H1 (cell line): ENCODE data around the gene ASPRV1. TPM values are rescaled to one million over a fixed set of nuclear protein-coding genes. Genes with fewer than 3 reads are reported as not detected.

Experiments
- polyA plus RNA-seq, 7 experiments: library from polyadenylated mRNA; depleted of rRNA in 3 of 7; stranded (reverse) in 5 of 7; unstranded in 2 of 7; fragments of >200 nt in 5 of 7; fragments of 200-250 nt in 2 of 7; gene quantifications; 1 replicate in 5 of 7; 2 replicates in 1 of 7; 4 replicates in 1 of 7; pipeline versions ENCODE4 v1.2.1 to v1.2.3, GENCODE V29; 2011 to 2013; ENCODE audit warnings: missing spikeins in 2 of 7, mixed read lengths in 2 of 7
- total RNA-seq: library from RNA; stranded (reverse); fragmentation: NEBNext Ultra II Directional; extraction: Animal tissue kit (Norgen Biotek cat#: 25700); gene quantifications from 2 replicates; pipeline ENCODE4 v1.2.1, GENCODE V29; 2021

ASPRV1 gene
- total and polyA plus RNA-seq, 2 of the 8 experiments (the other 6 are each of a cell fraction or from before 2014, with no cell fraction given), result 0.59 to 0.95 TPM

Other genes starting within 250 kb of the ASPRV1 start
- 16.9 and 17.6 TPM in 2 replicates for gene ANXA4, start 219.5 kb downstream of the ASPRV1 start, total RNA-seq
- gene ANXA4, start 219.5 kb downstream of the ASPRV1 start, polyA plus RNA-seq (2011; rRNA removed), result 8.9 and 9.4 TPM in 2 replicates
- 21.9 and 26.1 TPM in 2 replicates for gene GMCL1, start 132.0 kb downstream of the ASPRV1 start, total RNA-seq
- gene GMCL1, start 132.0 kb downstream of the ASPRV1 start, polyA plus RNA-seq (2011; rRNA removed), result 6.3 and 6.5 TPM in 2 replicates
- gene SNRNP27, start 67.7 kb downstream of the ASPRV1 start, total RNA-seq, result 40.5 and 40.9 TPM in 2 replicates
- gene SNRNP27, start 67.7 kb downstream of the ASPRV1 start, polyA plus RNA-seq (2011; rRNA removed), result 10.9 and 11.1 TPM in 2 replicates
- gene MXD1, start 46.5 kb downstream of the ASPRV1 start, total RNA-seq, result 2.6 TPM in 2 replicates
- 1.0 and 1.6 TPM in 2 replicates for gene MXD1, start 46.5 kb downstream of the ASPRV1 start, polyA plus RNA-seq (2011; rRNA removed)
- 493 and 511 TPM in 2 replicates for gene PCBP1, start 125.8 kb upstream of the ASPRV1 start, total RNA-seq
- 279 and 316 TPM in 2 replicates for gene PCBP1, start 125.8 kb upstream of the ASPRV1 start, polyA plus RNA-seq (2011; rRNA removed)
- gene C2orf42, start 229.4 kb upstream of the ASPRV1 start, total RNA-seq, result 9.4 and 10.7 TPM in 2 replicates
- gene C2orf42, start 229.4 kb upstream of the ASPRV1 start, polyA plus RNA-seq (2011; rRNA removed), result 3.9 and 4.7 TPM in 2 replicates